Right renal cortex interstitium (tissue), 3 donors: ENCODE measurements around the gene PAK5. TPM values are rescaled to one million over a fixed set of nuclear protein-coding genes. Genes with fewer than 3 reads are reported as not detected.

Source experiments
- DNase-seq, 3 donors: peaks; one replicate each; pipeline ENCODE4 v3.0.0-alpha.2; 2013; ENCODE audit warnings: low read depth in 3 of 3, low spot score in 2 of 3
- polyA plus RNA-seq, 3 donors: library from polyadenylated mRNA; unstranded; fragments of 120-200 nt; gene quantifications; one replicate each; pipeline ENCODE4 v1.2.1, GENCODE V29; 2013; ENCODE audit not compliant: insufficient read length in 3 of 3

Gene PAK5
- polyA plus RNA-seq, 3 donors = 0.28 to 0.69 (median 0.49) TPM

DNA sequence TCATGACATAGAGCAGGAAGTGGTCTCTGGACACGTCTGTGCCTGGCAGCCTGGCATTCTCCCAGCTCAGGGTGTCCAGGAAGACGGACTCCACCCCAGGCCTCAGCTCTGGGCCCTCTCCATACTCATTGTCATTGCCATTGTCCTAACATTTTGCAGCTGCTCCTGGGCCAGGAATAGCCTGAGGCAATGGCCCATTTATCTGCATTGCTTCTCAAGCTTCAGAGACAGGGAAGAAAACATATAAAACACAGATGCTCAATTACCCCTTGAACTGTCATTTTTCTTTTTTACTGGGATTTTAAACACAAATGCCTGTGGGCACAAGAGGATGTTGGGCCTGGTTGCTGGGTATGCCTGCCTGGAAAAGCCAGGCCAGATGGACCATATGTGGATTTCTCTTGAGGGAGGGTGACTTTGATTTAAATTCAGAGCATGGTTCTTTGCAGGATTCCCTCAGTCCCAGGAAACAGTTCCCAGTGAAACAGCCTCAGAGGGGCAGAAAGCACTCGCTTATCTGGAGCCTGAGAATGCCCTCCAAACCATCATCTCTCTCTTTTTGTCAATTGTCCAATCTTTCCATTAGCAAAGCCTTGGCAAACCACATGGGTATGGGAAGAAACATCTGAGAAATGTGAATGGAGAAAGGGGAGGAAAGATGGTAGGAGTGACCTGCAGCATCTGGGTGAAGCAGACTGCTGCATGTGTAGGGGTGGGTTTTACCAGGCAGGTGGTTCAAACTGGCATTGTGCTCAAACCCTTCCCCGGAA, 306.6 kb downstream of the PAK5 start:
- DNase-seq = no peak

DNA sequence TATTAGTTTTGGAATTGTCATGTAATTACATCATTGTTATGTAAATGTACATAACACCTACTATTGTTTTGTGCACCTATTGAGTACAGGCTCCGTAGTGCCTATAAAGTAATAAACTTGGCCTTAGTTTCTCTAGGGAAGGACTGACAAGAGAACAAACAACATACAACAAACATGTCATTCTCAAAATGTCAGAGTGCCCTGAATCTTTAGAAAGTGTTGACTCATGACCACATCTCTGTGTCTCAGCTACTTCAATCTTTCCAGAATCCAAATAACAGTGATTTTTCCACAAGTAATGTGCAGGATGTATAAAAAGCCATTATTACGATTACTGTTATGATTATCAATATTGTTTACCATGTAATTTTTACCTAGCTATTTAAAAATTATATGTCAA, 307.3 kb downstream of the PAK5 start:
- no peak for DNase-seq

DNA sequence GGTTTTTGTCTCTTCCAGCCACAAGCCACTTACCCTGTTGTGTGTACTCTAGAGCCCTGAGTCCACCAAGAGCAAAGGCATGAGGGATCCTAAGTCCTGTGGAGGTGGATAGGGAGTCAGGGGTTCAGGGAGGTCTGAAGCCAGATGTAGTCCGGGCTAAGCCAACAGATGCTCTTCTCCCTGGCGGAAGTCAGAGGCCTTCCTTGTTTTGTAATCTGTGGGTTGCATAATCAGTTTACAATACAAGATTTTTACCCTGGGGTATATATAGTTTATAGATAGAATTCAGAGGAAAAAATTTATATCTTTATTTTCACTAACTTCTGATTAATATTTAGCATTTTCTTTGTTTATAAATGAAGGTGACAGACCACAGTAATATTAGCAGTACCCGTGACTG, 315.2 kb downstream of the PAK5 start:
- no peak for DNase-seq

DNA sequence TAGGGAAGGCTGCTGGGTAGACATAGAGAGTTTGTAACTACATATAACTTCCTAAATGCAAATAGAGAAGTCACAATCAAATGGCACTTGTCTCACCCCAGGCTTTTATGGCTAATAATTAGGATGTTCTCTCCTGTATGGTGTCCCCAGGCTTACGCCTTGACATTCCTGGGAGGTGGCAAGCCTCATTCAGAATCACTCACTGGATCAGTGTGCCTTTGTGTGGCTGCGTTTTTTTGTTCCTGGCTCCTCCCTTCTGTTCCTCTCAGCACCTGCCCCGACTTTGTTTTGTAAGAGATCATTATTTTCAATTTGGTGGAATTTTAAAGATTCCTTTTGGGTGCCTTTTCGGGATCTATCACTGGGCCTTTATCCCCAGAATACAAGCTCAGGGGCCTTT, 318.8 kb downstream of the PAK5 start:
- DNase-seq = no peak

DNA sequence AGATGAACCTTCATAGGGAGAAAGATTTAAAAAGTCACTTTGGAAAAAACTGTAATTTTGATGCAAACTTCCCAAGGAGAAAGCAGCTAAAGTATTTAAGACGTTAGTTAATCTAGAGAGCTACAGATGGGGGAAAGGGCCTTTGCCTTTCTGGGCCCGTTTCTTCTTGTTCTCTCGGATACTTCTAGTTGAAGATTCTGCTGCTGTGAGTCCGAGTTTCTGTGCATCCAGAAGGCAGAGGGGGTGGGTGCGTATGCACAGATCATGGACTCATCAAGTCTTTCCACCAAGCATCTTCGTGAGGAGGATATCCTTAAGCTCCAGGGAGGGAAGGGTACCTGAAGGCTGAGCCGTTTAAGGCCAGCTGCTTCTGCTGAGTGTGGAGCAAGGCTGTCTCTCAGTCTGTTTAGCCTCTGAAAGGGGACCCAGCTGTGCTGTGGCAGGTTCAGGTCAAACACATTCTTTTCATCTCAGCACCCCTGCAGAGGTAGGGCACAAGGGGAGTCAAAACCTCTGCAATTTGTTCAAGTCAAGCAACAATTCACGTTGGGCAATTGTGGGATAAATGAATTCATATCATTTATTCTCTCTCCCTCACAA, 320.2 kb downstream of the PAK5 start:
- DNase-seq = no peak

DNA sequence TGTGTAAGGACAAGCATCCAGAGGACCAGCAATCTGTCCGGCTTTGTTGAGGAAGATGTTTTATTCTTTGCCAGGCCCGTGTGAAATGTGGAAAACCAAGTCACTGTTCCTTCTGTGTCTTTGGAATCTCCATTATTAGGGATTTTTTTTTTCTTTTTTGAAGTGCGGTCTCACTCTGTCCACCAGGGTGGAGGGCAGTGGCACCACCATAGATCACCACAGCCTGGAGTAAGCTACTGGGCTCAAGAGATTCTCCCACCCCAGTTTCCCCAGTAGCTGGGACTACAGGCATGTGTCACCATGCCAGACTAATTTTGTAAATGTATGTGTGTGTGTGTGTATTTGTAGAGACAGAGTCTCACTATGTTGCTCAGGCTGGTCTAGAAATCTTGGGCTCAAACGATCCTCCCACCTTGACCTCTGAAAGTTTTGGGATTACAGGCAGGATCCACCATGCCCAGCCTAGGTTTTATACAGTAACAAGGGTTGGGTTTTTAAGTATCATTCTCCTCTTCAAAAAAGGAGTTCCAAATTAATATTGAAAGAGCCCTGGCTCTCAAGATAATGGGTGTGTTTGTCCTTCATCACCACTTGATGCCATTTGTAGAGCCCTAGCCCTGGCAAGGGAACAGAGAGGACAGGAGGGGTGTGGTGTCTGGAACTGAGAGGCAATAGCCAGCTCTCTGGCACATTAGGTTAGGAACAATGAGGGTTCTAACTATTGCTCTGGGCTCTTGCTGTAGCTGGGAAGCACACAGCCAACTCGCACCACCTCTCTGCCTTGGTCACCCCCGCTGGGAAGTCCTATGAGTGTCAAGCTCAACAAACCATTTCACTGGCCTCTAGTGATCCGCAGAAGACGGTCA, 321.3 kb downstream of the PAK5 start:
- no peak for DNase-seq

DNA sequence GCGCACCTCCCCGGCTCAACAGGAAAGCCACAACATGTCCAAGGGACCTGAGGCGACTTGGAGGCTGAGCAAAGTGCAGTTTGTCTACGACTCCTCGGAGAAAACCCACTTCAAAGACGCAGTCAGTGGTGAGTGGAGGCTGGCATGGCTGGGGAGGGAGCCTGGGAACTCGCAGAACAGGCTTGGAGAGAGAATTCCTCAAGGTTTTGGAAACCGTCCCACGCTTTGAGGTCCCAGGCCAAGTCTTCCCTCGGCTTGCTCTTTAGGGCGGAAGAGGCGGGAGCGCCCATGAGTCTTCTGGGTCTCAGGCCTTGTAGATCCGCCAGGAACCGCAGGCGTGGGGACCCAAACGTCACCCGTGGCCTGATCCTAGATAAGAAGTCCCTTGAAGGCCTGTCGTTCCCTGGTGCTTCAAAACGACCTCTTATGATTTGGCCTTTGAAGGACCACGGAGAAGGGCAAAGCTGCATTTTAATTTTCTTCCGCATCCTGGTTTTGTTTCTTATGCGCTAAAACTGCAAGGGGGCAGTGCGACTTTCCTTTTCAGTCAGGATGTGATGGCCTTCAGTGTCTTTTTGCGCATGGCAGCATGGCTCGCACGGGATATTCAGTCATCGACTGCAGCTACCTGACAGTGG, 322.5 kb downstream of the PAK5 start:
- no peak for DNase-seq

DNA sequence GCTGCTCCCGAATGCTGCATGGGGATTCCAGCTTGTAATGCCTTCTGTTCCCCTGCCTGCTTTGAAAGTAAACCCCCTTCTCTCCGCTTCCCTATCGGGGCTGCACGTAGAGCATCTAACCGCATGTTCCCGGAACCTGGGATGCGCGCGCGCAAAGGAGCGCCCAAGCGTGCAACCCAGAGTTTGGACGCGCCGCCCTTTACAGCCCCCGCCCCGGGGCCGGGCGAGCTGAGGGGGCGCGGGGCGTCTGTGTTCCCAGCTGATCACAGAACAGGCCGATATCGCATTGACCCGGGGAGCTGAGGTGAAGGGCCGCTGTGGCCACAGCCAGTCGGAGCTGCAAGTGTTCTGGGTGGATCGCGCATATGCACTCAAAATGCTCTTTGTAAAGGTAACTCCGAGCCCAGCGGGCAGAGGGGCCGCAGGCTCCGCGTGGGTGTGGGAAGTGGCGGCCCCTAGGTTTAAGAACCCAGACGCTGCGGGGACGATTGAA, 323.1 kb downstream of the PAK5 start:
- DNase-seq = no peak

DNA sequence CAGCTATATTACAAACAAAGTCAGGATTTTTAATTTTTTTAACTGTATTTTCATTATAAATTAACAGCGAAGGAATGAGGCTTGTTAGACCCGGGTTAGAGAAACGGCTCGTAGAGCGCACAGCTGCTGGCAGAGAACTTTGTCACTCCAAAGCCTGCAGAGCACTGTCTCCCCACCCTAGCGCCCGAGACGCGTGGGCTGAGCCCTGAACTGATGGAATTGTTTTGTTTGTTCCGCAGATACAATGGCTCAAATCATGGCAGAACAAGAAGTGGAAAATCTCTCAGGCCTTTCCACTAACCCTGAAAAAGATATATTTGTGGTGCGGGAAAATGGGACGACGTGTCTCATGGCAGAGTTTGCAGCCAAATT, 323.7 kb downstream of the PAK5 start:
- DNase-seq = no peak

DNA sequence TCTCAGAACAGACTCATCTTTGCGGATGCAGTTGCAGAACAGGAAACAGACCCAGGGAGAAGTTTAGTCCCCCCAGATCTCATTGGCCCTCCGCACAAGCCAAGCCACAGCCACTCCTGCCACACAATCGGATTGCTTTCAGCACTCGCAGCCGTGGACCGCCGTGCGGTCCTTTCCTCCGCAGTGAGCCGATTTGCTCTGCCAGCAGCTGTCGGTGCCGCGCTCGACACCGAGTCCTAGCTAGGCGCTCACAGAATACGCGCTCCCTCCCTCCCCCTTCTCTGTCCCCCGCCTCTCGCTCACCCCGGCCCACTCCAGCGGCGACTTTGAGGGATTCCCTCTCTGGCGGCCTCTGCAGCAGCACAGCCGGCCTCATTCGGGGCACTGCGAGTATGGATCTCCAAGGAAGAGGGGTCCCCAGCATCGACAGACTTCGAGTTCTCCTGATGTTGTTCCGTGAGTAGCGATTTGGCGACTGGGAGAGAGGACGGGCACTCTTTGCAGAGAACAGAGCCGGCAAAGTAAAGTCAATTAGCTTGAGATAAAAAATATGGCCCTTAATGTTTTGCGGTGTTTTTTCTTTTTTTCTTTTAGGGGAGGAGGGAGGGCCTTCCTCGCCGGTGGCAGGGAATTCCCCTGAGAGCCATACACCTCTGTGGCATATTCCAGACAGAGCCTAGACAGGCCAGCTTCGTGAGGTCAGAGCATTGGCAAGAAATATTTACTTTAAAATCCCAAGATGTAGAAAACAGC, 324.2 kb downstream of the PAK5 start, which contains the start of gene LAMP5:
TSS of gene LAMP5 (plus strand) at position 130 of the 753 bp plus-strand sequence. CDS start at position 393, 263 bp downstream.
- no peak for DNase-seq

DNA sequence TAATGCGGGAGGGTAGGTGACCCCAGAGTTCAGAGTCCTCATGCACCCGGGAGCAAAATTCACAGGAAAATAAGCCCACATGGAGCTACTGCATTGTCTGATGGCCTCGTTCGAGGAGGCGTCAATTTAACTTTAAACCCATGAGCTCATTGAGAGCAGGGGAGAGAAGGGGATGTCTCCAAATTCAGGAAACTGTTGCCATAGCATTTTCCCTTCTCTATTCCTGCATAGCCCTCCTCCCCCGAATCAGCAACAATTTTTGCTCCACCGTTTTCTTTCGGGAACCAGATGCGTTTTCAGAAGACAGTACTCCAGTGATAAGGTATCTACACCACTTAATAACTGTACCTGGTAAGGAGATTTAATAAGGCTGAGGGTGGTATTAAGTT, 324.8 kb downstream of the PAK5 start:
- no peak for DNase-seq

DNA sequence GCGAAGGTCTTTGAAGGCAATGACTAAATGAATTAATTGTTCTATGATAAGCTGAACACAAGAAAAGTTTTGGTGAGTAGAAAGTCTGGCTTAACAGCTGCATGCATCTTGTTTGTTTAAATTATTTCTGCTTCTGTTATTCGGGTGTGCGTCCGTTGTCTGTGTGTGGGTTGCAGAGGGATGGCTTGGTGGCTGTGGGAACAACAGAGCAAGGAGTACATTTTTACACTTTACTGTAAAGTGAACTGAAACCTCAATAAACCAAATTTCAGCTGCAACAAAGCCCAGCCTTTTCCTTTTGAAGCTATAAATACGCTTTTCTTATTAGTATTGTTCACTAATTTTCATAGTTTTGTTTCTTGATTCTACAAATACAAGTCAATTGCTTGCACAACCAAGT, 328.0 kb downstream of the PAK5 start:
- no peak for DNase-seq

DNA sequence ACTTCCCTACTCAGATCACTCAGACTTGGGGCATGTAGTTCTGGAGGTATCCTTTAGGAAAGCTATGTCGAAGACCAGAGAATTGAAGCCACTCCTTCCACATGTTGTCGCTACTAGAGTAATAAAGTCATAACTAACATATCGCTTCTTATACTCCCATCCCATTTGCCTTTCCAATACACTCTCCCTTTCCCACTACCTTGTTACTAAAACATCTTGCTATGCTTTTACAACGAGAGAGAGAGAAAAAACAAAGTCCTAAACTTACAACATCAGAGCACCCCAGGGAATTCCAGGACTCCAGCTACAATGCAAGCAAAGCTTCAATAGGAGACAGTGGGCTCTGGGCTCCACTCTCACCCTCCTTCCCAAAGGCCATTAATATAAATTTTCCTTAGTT, 329.6 kb downstream of the PAK5 start:
- no peak for DNase-seq

DNA sequence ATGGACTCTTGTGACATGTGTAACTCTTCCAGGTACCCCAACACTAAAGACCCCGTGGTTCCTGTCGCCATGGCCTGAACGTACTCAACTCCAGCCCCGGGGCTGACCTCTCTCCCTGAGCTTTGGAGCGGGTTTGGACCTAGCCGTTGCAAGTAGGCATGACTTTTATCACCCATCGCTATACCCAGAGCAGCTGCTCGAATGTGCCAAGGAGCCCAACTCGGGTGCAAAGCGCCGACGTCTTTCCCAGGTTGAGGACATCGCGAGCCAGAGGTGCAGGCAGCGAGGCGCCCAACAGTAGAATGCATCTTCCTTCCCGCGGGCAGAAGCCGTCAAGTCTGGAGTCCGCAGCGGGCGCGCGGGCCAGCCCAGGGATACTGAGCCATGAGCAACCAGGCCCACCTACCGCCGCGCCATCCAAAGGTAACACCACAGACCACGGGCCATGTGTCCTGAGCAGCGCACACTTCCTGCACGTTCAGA, 330.1 kb downstream of the PAK5 start:
- no peak for DNase-seq

DNA sequence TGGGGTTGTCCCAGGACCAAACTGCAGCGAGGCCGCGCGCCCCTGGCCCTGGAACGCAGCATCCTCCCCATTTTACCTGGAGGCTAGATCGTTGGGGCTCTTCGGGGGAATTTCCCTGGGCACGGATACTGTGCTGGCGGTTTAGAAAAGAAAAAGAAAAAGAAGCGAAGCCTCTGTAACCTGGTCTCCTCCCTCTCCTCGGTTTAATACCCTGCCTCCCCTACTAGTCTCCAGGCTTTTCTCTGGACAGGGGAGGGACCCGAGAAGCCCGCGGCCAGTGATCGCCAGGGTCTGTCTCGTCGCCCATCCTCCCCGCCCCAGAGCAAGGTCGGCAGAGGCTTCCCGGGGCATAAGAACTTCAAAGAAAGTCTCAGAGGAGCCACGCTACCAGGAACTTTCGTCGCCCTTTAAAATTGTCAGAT, 330.6 kb downstream of the PAK5 start:
- no peak for DNase-seq

DNA sequence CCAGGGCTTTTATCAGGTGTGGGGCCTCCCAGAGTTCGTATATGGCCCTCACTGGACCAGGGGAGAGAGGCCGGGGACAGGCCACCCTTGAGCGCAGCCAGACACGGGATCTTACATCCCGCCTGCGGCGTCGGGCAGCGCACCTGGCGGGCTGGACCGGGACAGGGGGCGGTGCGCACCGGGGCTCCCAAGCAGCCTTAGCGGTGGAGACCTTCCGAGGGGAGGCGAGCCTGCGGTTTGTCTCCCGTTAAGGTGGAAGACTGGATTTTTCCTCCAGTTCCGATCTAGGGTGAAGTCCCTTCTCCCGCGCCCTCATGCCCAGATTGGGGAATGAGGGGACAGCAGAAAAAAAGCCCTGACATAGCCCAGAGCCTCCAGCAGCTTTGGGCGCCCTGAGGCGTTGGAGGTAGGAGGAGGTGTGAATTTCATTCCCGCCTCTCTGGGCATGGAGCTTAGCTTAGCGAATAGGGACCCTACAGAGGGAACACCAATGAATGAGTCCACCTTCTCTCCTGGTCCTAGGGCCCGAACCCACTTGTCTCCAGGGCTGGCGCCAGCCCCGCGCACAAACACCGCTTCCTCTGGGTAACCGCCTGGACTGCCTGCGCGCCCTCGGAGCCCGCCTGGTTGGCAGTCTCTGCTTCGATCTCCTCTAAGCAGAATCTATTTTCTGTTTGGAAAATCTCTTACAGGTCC, 331.2 kb downstream of the PAK5 start:
- DNase-seq = no peak

DNA sequence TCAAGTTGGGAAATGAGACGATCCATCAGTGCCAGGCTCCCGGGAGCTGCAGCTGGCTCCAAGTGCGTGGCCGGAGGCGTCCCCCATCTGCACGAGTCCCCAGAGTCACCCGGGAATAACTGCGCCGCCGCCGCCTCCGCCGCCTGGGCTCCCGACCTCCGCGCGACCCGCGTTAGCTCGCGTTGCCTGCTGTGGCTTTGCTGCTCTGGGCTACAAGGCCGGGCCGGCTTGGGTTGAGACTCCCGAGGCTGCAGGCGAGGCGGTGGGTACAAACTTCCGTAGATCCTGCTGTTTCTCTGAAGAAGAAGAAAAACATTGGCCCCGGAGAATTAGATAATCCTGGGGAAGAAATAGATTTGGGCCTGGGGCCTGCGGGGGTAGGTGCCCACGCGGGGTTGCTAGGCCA, 331.9 kb downstream of the PAK5 start:
- no peak for DNase-seq

DNA sequence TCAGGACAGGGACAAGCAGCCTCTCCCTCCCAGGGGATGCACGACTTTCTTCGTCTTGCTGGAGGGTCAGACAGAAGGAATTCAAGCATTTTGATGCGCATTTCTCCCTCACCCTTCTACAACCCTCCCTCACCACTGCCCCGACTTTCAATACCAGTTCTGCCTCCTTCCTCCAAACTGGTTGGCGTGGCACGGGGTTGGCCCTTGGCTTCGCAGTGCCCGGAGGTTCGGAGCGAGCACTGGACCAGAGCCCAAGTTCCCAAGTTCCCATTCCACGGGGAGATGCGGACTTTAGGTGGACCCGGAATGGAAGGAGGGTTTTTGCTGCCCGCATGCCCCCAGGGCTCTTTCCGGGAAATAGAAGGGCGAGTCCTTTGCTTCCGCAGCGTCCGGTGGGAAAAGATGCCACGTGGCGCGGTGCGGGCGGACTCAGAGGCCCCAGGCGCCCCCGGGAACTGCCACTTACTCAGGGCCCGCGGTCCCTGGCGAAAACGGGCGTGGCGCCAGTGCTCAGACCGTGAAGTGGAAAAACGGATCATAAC, 332.5 kb downstream of the PAK5 start:
- no peak for DNase-seq
